Upper lobe of left lung (tissue), 6 donors: Measurements from ENCODE around the gene CCDC9. TPM values are rescaled to one million over a fixed set of nuclear protein-coding genes. Genes with fewer than 3 reads are reported as not detected.
A peak's percentile ranks its signal among the peaks of the same experiment; 100 is the strongest.

ENCODE experiments used
- ATAC-seq, 2 donors: fragments of 200-7000 bp; cut with Tn5 transposase; one replicate each; pipeline ENCODE4 v1.9.1; 2022; ENCODE audit warnings: mild to moderate bottlenecking in 2 of 2, moderate library complexity in 2 of 2; ENCODE audit not compliant: low FRiP score in 2 of 2
- DNase-seq, 2 donors: peaks; one replicate each; pipeline ENCODE4 v3.0.0-alpha.2; 2019 to 2020
- H3K27ac ChIP-seq, 4 donors: fragments of 200-600 bp; sonication (generic); one replicate each; pipeline ENCODE4 v1.5.1; 2016 to 2019
- H3K27me3 ChIP-seq, 4 donors: fragments of 200-600 bp; sonication (generic); one replicate each; pipeline ENCODE4 v1.5.1; 2017 to 2019
- H3K36me3 ChIP-seq, 4 donors: fragments of 200-600 bp; sonication (generic); one replicate each; pipeline ENCODE4 v1.5.1; 2016 to 2019
- H3K4me1 ChIP-seq, 4 donors: fragments of 200-600 bp; sonication (generic); one replicate each; pipeline ENCODE4 v1.5.1; 2018 to 2019
- H3K4me3 ChIP-seq, 4 donors: fragments of 200-600 bp; sonication (generic); one replicate each; pipeline ENCODE4 v1.5.1; 2017 to 2019; ENCODE audit warnings: mild to moderate bottlenecking in 2 of 4, moderate library complexity in 1 of 4
- H3K9me3 ChIP-seq, 4 donors: fragments of 200-600 bp; sonication (generic); one replicate each; pipeline ENCODE4 v1.5.1; 2018 to 2019
- CTCF ChIP-seq, 6 experiments: fragments of 450-650 bp in 4 of 6; fragments of 200-600 bp in 2 of 6; sonication (generic) in 2 of 6; IDR thresholded peaks; one replicate each; pipeline ENCODE4 v1.5.1; 2016 to 2019; ENCODE audit warnings: antibody characterized with exemption in 6 of 6
- EP300 ChIP-seq, 4 donors: sonication (generic); formaldehyde crosslinking; IDR thresholded peaks; one replicate each; pipeline ENCODE4 v1.5.1; 2017; ENCODE audit warnings: antibody characterized with exemption in 4 of 4, control low read depth in 2 of 4
- POLR2A ChIP-seq, 4 donors: fragments of 450-650 bp; IDR thresholded peaks; one replicate each; pipeline ENCODE4 v1.5.1; 2016 to 2017; ENCODE audit warnings: antibody characterized with exemption in 4 of 4, mild to moderate bottlenecking in 2 of 4
- POLR2AphosphoS5 ChIP-seq, 2 donors: sonication (generic); formaldehyde crosslinking; IDR thresholded peaks; one replicate each; pipeline ENCODE4 v1.5.1; 2017; ENCODE audit warnings: antibody characterized with exemption in 2 of 2
- WGBS, 2 donors: methylation state at CpG; one replicate each; pipeline ENCODE4 v1.1.5; 2017 to 2018; 5-methylcytosine and 5-hydroxymethylcytosine counted together
- small RNA-seq, 4 donors: library from RNA; depleted of rRNA; stranded (forward); fragments of <200 nt; gene quantifications; one replicate each; pipeline ENCODE3, GENCODE V24; 2016
- total RNA-seq, 6 donors: library from RNA; depleted of rRNA in 4 of 6; stranded (reverse); fragments of >200 nt in 4 of 6; gene quantifications; one replicate each; pipeline versions ENCODE4 v1.1.0 to v1.2.1, GENCODE V29; 2016 to 2021
- donor health status: DM: no; HTN: no; CAD: no; lungs with moderate emphysema.
- donor health status: DM: no; HTN: yes; CAD: no; lungs with severe emphysema.

Gene CCDC9
- total RNA-seq, 6 donors from 2014 or later = 18.2 to 91.1 (median 35.0) TPM

DNA sequence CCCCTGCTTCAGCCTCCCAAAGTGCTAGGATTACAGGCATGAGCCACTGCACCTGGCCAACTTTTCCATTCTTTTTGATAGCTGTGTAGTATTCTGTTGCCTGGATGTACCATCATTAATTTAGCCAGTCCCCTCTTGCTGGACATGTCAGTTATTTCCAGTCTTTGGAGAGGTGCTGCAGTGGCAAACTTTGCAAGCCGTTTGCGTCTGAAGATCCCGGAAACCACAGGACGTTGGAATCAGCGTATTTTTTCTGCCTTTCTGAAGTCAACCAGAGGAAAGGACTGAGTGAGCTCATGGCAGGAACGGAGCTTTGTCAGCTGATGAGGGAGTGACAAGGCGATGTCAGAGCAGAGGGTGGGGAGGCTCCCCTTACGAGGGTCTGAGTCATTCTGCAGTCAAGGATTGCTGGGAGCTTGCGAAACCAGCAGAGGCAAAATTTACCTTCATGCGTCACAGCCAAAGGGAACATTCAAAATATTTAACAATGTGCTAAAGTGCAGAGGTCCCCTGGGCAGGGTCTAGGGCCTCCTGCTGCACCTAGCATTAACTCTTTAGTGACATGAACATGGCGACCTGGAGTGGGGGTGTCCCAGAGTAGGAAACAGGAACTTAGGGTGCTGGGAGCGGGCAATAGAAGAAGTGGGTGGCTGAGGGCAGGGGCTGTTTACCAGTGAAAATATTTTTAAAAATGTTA, 58.9 kb downstream of the CCDC9 start:
- H3K4me1 ChIP-seq = peaks cover 0 to 7% (median 0%) of the 10 kb centered on the region in 4 donors
- ATAC-seq = peak; percentile 94 to 95
- WGBS, 2 donors = 26 to 38% methylated on average over 11 to 12 of the region's 12 CpGs
- H3K9me3 ChIP-seq = no peaks in the 10 kb centered on the region
- TF ChIP-seq EP300 (IDR thresholded peaks at IDR 0.05) (peak; percentile 73 to 95 (median 86)), POLR2AphosphoS5 (IDR thresholded peaks at IDR 0.05) (peak; percentile 83 to 95), POLR2A (IDR thresholded peaks at IDR 0.05) (peak in 1 of 4 donors; percentile 62), CTCF (IDR thresholded peaks at IDR 0.05) (no peak)
- peaks cover 0 to 4% (median 0%) of the 10 kb centered on the region in 4 donors for H3K36me3 ChIP-seq
- peak overlapping the region; percentile 72 to 92 (median 81) for H3K27ac ChIP-seq
- H3K4me3 ChIP-seq = no peak overlapping the region
- no peaks in the 10 kb centered on the region for H3K27me3 ChIP-seq
- peak in 1 of 2 donors; percentile 92 for DNase-seq

GRCh38 chr19:47316513-47316912, 60.2 kb downstream of the CCDC9 start:
- H3K4me1 ChIP-seq = peaks cover 0 to 7% (median 0%) of the 10 kb centered on the region in 4 donors
- DNase-seq = no peak
- no peak for TF ChIP-seq EP300 (IDR thresholded peaks at IDR 0.05)
- no peak for TF ChIP-seq POLR2A (IDR thresholded peaks at IDR 0.05)
- TF ChIP-seq POLR2AphosphoS5 (IDR thresholded peaks at IDR 0.05) = no peak
- no peak for TF ChIP-seq CTCF (IDR thresholded peaks at IDR 0.05)
- H3K36me3 ChIP-seq = peaks cover 0 to 6% (median 0%) of the 10 kb centered on the region in 4 donors
- H3K4me3 ChIP-seq = no peak overlapping the region
- H3K9me3 ChIP-seq = no peaks in the 10 kb centered on the region
- peak overlapping the region in 2 of 4 donors; percentile 84 to 92 for H3K27ac ChIP-seq
- no peaks in the 10 kb centered on the region for H3K27me3 ChIP-seq
- WGBS, 2 donors = 82 to 87% methylated on average over 4 of the region's 4 CpGs
- ATAC-seq = no peak

DNA sequence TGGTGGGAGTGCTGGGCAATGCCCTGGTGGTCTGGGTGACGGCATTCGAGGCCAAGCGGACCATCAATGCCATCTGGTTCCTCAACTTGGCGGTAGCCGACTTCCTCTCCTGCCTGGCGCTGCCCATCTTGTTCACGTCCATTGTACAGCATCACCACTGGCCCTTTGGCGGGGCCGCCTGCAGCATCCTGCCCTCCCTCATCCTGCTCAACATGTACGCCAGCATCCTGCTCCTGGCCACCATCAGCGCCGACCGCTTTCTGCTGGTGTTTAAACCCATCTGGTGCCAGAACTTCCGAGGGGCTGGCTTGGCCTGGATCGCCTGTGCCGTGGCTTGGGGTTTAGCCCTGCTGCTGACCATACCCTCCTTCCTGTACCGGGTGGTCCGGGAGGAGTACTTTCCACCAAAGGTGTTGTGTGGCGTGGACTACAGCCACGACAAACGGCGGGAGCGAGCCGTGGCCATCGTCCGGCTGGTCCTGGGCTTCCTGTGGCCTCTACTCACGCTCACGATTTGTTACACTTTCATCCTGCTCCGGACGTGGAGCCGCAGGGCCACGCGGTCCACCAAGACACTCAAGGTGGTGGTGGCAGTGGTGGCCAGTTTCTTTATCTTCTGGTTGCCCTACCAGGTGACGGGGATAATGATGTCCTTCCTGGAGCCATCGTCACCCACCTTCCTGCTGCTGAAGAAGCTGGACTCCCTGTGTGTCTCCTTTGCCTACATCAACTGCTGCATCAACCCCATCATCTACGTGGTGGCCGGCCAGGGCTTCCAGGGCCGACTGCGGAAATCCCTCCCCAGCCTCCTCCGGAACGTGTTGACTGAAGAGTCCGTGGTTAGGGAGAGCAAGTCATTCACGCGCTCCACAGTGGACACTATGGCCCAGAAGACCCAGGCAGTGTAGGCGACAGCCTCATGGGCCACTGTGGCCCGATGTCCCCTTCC, 63.9 kb downstream of the CCDC9 start:
- Histone ChIP-seq H3K27ac (peak overlapping the region in 1 of 4 donors; percentile 46), H3K4me1 (peaks cover 0 to 7% (median 0%) of the 10 kb centered on the region in 4 donors), H3K9me3 (no peaks in the 10 kb centered on the region), H3K36me3 (peaks cover 0 to 6% (median 0%) of the 10 kb centered on the region in 4 donors), H3K27me3 (no peaks in the 10 kb centered on the region), H3K4me3 (no peak overlapping the region)
- WGBS, 2 donors = 90 to 91% methylated on average over 38 to 46 of the region's 46 CpGs
- no peak for DNase-seq
- ATAC-seq = no peak
- TF ChIP-seq POLR2AphosphoS5 (IDR thresholded peaks at IDR 0.05) (no peak), POLR2A (IDR thresholded peaks at IDR 0.05) (no peak), EP300 (IDR thresholded peaks at IDR 0.05) (no peak), CTCF (IDR thresholded peaks at IDR 0.05) (no peak)

Small RNA genes lying within 50 kb of the gene (small RNA-seq; reads per million reads assigned to genes)
- 0 reads per million in 4 donors for gene MIR3190

Other genes starting within 250 kb of the CCDC9 start
- 10 to 100 TPM in 1 of 6 donors, 1 to 10 TPM in 3, under 1 TPM in 1, not detected in 1; 0.30 to 13.6 (median 1.1) TPM for gene NPAS1, start 236.7 kb upstream of the CCDC9 start, total RNA-seq
- 10 to 100 TPM; 11.5 to 82.8 (median 49.4) TPM for gene TMEM160, start 207.9 kb upstream of the CCDC9 start, total RNA-seq
- gene ZC3H4, start 142.7 kb upstream of the CCDC9 start, total RNA-seq = 10 to 100 TPM; 28.6 to 57.6 (median 44.1) TPM
- 10 to 100 TPM; 31.1 to 61.2 (median 55.3) TPM for gene SAE1, start 125.7 kb upstream of the CCDC9 start, total RNA-seq
- gene BBC3, start 25.3 kb upstream of the CCDC9 start, total RNA-seq = 10 to 100 TPM in 4 of 6 donors, 1 to 10 TPM in 2; 7.4 to 29.3 (median 15.9) TPM
- gene INAFM1, start 18.4 kb downstream of the CCDC9 start, total RNA-seq = 10 to 100 TPM in 4 of 6 donors, 1 to 10 TPM in 1, under 1 TPM in 1; 0.59 to 28.3 (median 22.4) TPM
- gene C5AR1, start 53.3 kb downstream of the CCDC9 start, total RNA-seq = 10 to 100 TPM; 20.3 to 87.3 (median 45.1) TPM
- gene C5AR2, start 75.7 kb downstream of the CCDC9 start, total RNA-seq = 10 to 100 TPM in 3 of 6 donors, 1 to 10 TPM in 3; 3.8 to 22.9 (median 10.0) TPM
- 10 to 100 TPM in 5 of 6 donors, 1 to 10 TPM in 1; 8.4 to 80.7 (median 19.4) TPM for gene DHX34, start 92.8 kb downstream of the CCDC9 start, total RNA-seq
- gene MEIS3, start 163.0 kb downstream of the CCDC9 start, total RNA-seq = 1 to 10 TPM in 5 of 6 donors, not detected in 1; 1.7 to 7.1 (median 3.8) TPM
- under 1 TPM in 3 of 6 donors, not detected in 3; 0.11 to 0.64 (median 0.15) TPM for gene SLC8A2, start 215.4 kb downstream of the CCDC9 start, total RNA-seq
- gene KPTN, start 227.7 kb downstream of the CCDC9 start, total RNA-seq = 10 to 100 TPM in 2 of 6 donors, 1 to 10 TPM in 4; 3.5 to 15.8 (median 7.4) TPM